Endothelial cell of umbilical vein (primary cell): ENCODE results near the gene CEP68. TPM values are rescaled to one million over a fixed set of nuclear protein-coding genes. Genes with fewer than 3 reads are reported as not detected.

Experiments
- BruUV-seq: library from RNA; stranded (reverse); fragments of 400-500 nt; replicated peaks from 2 replicates; lab custom pipeline; 2021; lab: Mats Ljungman, UMichigan
- CTCF ChIA-PET: fragments of 300-600, 350-600 bp; sonication (Branson Sonifier 250); formaldehyde crosslinking; loops from one replicate; lab custom pipeline; 2021; ENCODE audit warnings: antibody characterized with exemption, inconsistent platforms; lab: Charles Lee
- POLR2A ChIA-PET: fragments of 300-600, 350-600 bp; sonication (Branson Sonifier 250); formaldehyde crosslinking; loops from one replicate; lab custom pipeline; 2021; ENCODE audit warnings: antibody characterized with exemption, inconsistent platforms; lab: Charles Lee
- DNase-seq: peaks from one replicate; pipeline ENCODE4 v3.0.0-alpha.2; 2011; ENCODE audit warnings: low read depth, low spot score
- FAIRE-seq: peaks from 2 replicates; lab custom pipeline; 2011; peaks lifted over from hg19 to GRCh38; lab: Jason Lieb, UNC
- H2AFZ ChIP-seq: 2 replicates; pipeline ENCODE4 v1.6.0; 2012; ENCODE audit warnings: low read depth, low read length, control low read depth, inconsistent platforms
- H3K27ac ChIP-seq: 2 replicates; pipeline ENCODE4 v1.5.1; 2011; ENCODE audit warnings: low read depth, mild to moderate bottlenecking, control low read depth, low read length, moderate library complexity; ENCODE audit not compliant: insufficient read depth
- H3K27me3 ChIP-seq, 2 experiments: 2 replicates each; pipeline versions ENCODE4 v1.6.0 to v1.6.1; 2011; ENCODE audit warnings: low read length in 2 of 2, mixed read lengths in 1 of 2; ENCODE audit not compliant: control insufficient read depth in 2 of 2, insufficient read depth in 2 of 2
- H3K36me3 ChIP-seq, 2 experiments: 2 replicates in 1 of 2; 3 replicates in 1 of 2; pipeline ENCODE4 v1.5.1; 2011; ENCODE audit warnings: low read length in 2 of 2, mild to moderate bottlenecking in 1 of 2, moderate library complexity in 1 of 2; ENCODE audit not compliant: control insufficient read depth in 2 of 2, insufficient read depth in 2 of 2; ENCODE audit errors: extremely low read depth in 1 of 2
- H3K4me1 ChIP-seq: 3 replicates; pipeline ENCODE4 v1.5.1; 2011; ENCODE audit warnings: mild to moderate bottlenecking, low read length; ENCODE audit not compliant: control insufficient read depth, insufficient read depth; ENCODE audit errors: extremely low read depth
- H3K4me2 ChIP-seq: 2 replicates; pipeline ENCODE4 v1.6.1; 2011; ENCODE audit warnings: low read length, control low read depth, mixed read lengths; ENCODE audit not compliant: insufficient read depth
- H3K4me3 ChIP-seq, 3 experiments: fragments of 200-600 bp in 1 of 3; sonication (generic), shearing (Covaris generic) in 1 of 3; replicated peaks in 1 of 3; 2 replicates each; pipeline ENCODE4 v1.5.1; 2011 to 2016; ENCODE audit warnings: control low read depth in 3 of 3, low read length in 3 of 3, mild to moderate bottlenecking in 2 of 3, inconsistent platforms in 1 of 3, low read depth in 1 of 3, moderate library complexity in 1 of 3; ENCODE audit not compliant: insufficient read depth in 1 of 3
- H3K79me2 ChIP-seq: 2 replicates; pipeline ENCODE4 v1.6.0; 2012; ENCODE audit warnings: low read length, inconsistent platforms; ENCODE audit not compliant: control insufficient read depth, insufficient read depth
- H3K9ac ChIP-seq: replicated peaks from 2 replicates; pipeline ENCODE3; 2011; ENCODE audit warnings: low read length, control low read depth; ENCODE audit not compliant: insufficient read depth; ENCODE audit errors: extremely low read depth
- H3K9me1 ChIP-seq: replicated peaks from 3 replicates; pipeline ENCODE4 v1.6.0; 2011; ENCODE audit warnings: mild to moderate bottlenecking, low read length; ENCODE audit not compliant: control insufficient read depth, insufficient read depth; ENCODE audit errors: extremely low read depth
- H3K9me3 ChIP-seq: replicated peaks from 2 replicates; pipeline ENCODE4 v1.5.1; 2012; ENCODE audit warnings: low read length, inconsistent platforms; ENCODE audit not compliant: control insufficient read depth, insufficient read depth
- H4K20me1 ChIP-seq: replicated peaks from 2 replicates; pipeline ENCODE3; 2011; ENCODE audit warnings: mild to moderate bottlenecking, low read length; ENCODE audit not compliant: control insufficient read depth, insufficient read depth; ENCODE audit errors: extremely low read depth
- EZH2 ChIP-seq: IDR thresholded peaks from 2 replicates; pipeline ENCODE4 v1.6.1; 2012; ENCODE audit warnings: borderline replicate concordance, low read depth, mild to moderate bottlenecking, moderate library complexity, low read length, inconsistent platforms; ENCODE audit not compliant: severe bottlenecking
- FOS ChIP-seq: IDR thresholded peaks from 2 replicates; pipeline ENCODE4 v1.6.1; 2011; ENCODE audit warnings: mild to moderate bottlenecking, low read length, moderate library complexity, borderline replicate concordance; ENCODE audit not compliant: insufficient read depth
- GATA2 ChIP-seq: IDR thresholded peaks from 2 replicates; pipeline ENCODE4 v1.7.0; 2011; ENCODE audit warnings: low read depth, mild to moderate bottlenecking, moderate library complexity, mixed read lengths, low read length; ENCODE audit not compliant: insufficient read length, insufficient read depth
- JUN ChIP-seq: IDR thresholded peaks from 2 replicates; pipeline ENCODE4 v1.6.1; 2011; ENCODE audit warnings: borderline replicate concordance, low read depth; ENCODE audit not compliant: insufficient read length, insufficient read depth
- MAX ChIP-seq: IDR thresholded peaks from 2 replicates; pipeline ENCODE4 v1.6.1; 2011; ENCODE audit not compliant: insufficient read depth, insufficient read length
- MYC ChIP-seq: IDR thresholded peaks from one replicate; pipeline ENCODE4 v1.6.1; 2011; ENCODE audit warnings: mild to moderate bottlenecking, low read depth, low read length
- POLR2A ChIP-seq: IDR thresholded peaks from 2 replicates; pipeline ENCODE4 v1.6.1; 2012; ENCODE audit warnings: low read depth, mild to moderate bottlenecking, control low read depth, low read length
- POLR2AphosphoS5 ChIP-seq: IDR thresholded peaks from 2 replicates; pipeline ENCODE4 v1.6.1; 2012; ENCODE audit warnings: low read depth, mild to moderate bottlenecking, control low read depth, low read length, moderate library complexity; ENCODE audit not compliant: insufficient read depth
- dilution Hi-C: fragments of 300-500 bp; cut with MboI; formaldehyde crosslinking; loops from one replicate; pipeline ENCODE4 v1.15.0; 2019; ENCODE audit warnings: low sequenced_read_pairs; ENCODE audit not compliant: extremely low pct_ligation_motif_present
- intact Hi-C: fragments of 100-400 bp; cut with micrococcal nuclease; formaldehyde crosslinking; loops from one replicate; pipeline ENCODE4 v1.10.0; 2022
- polyA plus RNA-seq, 4 experiments: library from polyadenylated mRNA; depleted of rRNA in 3 of 4; stranded (reverse) in 3 of 4; unstranded in 1 of 4; fragments of >200 nt; gene quantifications; 2 replicates each; pipeline versions ENCODE4 v1.2.1 to v1.2.3, GENCODE V29; 2011 to 2012; ENCODE audit warnings: missing spikeins in 1 of 4
- total RNA-seq: library from RNA; stranded (reverse); gene quantifications from 2 replicates; pipeline ENCODE4 v1.2.3, GENCODE V29; 2021

Gene CEP68
- total and polyA plus RNA-seq, 2 donors (not counting 3 experiments of a cell fraction or from before 2014, with no cell fraction given): 21.4 to 22.0 TPM

- no peaks in the 10 kb centered on the region for H3K9me3 ChIP-seq
- DNase-seq (no peak), FAIRE-seq (no peak)
- BruUV-seq: no TSS peak
- no peaks in the 10 kb centered on the region for H3K79me2 ChIP-seq
- CTCF ChIA-PET: interaction anchor here (0.9 to 3.0 kb wide), 5 partner anchors 9 to 113 kb away, joined by 3 to 20 read pairs (median 5); partner anchors contain the start of gene RAB1A
- dilution Hi-C loops: no loop called here
- H3K27me3 ChIP-seq: no peaks in the 10 kb centered on the region
- POLR2A ChIA-PET: interaction anchor here (0.7 kb wide), 1 partner anchor 12 kb away, joined by 3 read pairs; no protein-coding TSS in a partner anchor
- no peaks in the 10 kb centered on the region for H3K9me1 ChIP-seq
- H3K27ac ChIP-seq: no peak overlapping the region
- H3K4me3 ChIP-seq: no peak overlapping the region
- peaks cover 35% of the 10 kb centered on the region for H3K4me1 ChIP-seq
- TF ChIP-seq POLR2A: no peak
- TF ChIP-seq JUN: no peak
- no peak for TF ChIP-seq EZH2
- no peak for TF ChIP-seq POLR2AphosphoS5
- no peak for TF ChIP-seq FOS
- TF ChIP-seq MYC: no peak
- no peak for TF ChIP-seq MAX
- no peak for TF ChIP-seq GATA2
- H2AFZ ChIP-seq: no peak overlapping the region
- no peak overlapping the region for H3K4me2 ChIP-seq
- peaks cover 6 to 46% of the 10 kb centered on the region in 2 experiments for H3K36me3 ChIP-seq
- H3K9ac ChIP-seq: no peak overlapping the region
- no peaks in the 10 kb centered on the region for H4K20me1 ChIP-seq
- intact Hi-C loops: no loop called here
Observed at GRCh38 chr2:65073879-65074565, 17.8 kb downstream of the CEP68 start.
